GM23338 (cell line): ENCODE results near the gene ZC3H13. TPM values are rescaled to one million over a fixed set of nuclear protein-coding genes. Genes with fewer than 3 reads are reported as not detected.

Experiments
- CREB1 ChIP-seq: fragments of 250-450 bp; sonication (Bioruptor Pico); IDR thresholded peaks from 2 replicates; pipeline ENCODE4 v1.5.0; 2020; ENCODE audit warnings: low read depth, mild to moderate bottlenecking, moderate library complexity
- CTCF ChIP-seq, 2 experiments: fragments of 200-600 bp in 1 of 2; sonication (generic) in 1 of 2; conservative IDR thresholded peaks; 2 replicates each; pipeline versions ENCODE4 v1.5.1 to v1.6.1; 2016 to 2017; ENCODE audit warnings: antibody characterized with exemption in 2 of 2, low read depth in 2 of 2, mild to moderate bottlenecking in 2 of 2, moderate library complexity in 1 of 2
- EZH2phosphoT487 ChIP-seq: fragments of 200-600 bp; sonication (generic); IDR thresholded peaks from one replicate; pipeline ENCODE4 v1.8.1; 2018; ENCODE audit warnings: antibody characterized with exemption; ENCODE audit not compliant: unreplicated experiment
- JUNB ChIP-seq: IDR thresholded peaks from one replicate; pipeline ENCODE4 v1.6.1; 2016; ENCODE audit warnings: antibody characterized with exemption; ENCODE audit not compliant: unreplicated experiment
- POLR2AphosphoS5 ChIP-seq: IDR thresholded peaks from 2 replicates; pipeline ENCODE4 v1.6.1; 2016; ENCODE audit warnings: antibody characterized with exemption, low read depth
- ZNF462 ChIP-seq: fragments of 250-450 bp; sonication (Bioruptor Pico); IDR thresholded peaks from 2 replicates; pipeline ENCODE4 v1.5.0; 2020; ENCODE audit warnings: mild to moderate bottlenecking, moderate library complexity
- polyA plus RNA-seq: library from polyadenylated mRNA; unstranded; fragments of >200 nt; fragmentation: Nextera tagmentation; extraction: Ambion mirVana; gene quantifications from 2 replicates; pipeline ENCODE4 v1.2.1, GENCODE V29; 2016
- total RNA-seq: library from RNA; depleted of rRNA; stranded (reverse); fragments of >200 nt; shearing (Covaris generic); gene quantifications from 2 replicates; pipeline ENCODE4 v1.2.3, GENCODE V29; 2014
- TF ChIP-seq, protein P1 (sequence below): IDR thresholded peaks from one replicate; pipeline ENCODE4 v1.6.1; 2018; ENCODE audit warnings: antibody characterized with exemption; ENCODE audit not compliant: unreplicated experiment

Gene ZC3H13
- total and polyA plus RNA-seq, 2 experiments from 2014 or later = 39.6 to 125 TPM

GRCh38 chr13:45932676-45933075 lies 119.9 kb downstream of the ZC3H13 start (continued):
- TF ChIP-seq ZNF462 (CRISPR knock-in tag) = no peak
- TF ChIP-seq CREB1 = no peak
- TF ChIP-seq POLR2AphosphoS5 = no peak
- no peak for TF ChIP-seq JUNB
- no peak for TF ChIP-seq CTCF (conservative IDR thresholded peaks at IDR 0.05; ENCODE audit: low read depth in 2 of 2)
- no peak for TF ChIP-seq EZH2phosphoT487
- TF ChIP-seq, protein P1, sequence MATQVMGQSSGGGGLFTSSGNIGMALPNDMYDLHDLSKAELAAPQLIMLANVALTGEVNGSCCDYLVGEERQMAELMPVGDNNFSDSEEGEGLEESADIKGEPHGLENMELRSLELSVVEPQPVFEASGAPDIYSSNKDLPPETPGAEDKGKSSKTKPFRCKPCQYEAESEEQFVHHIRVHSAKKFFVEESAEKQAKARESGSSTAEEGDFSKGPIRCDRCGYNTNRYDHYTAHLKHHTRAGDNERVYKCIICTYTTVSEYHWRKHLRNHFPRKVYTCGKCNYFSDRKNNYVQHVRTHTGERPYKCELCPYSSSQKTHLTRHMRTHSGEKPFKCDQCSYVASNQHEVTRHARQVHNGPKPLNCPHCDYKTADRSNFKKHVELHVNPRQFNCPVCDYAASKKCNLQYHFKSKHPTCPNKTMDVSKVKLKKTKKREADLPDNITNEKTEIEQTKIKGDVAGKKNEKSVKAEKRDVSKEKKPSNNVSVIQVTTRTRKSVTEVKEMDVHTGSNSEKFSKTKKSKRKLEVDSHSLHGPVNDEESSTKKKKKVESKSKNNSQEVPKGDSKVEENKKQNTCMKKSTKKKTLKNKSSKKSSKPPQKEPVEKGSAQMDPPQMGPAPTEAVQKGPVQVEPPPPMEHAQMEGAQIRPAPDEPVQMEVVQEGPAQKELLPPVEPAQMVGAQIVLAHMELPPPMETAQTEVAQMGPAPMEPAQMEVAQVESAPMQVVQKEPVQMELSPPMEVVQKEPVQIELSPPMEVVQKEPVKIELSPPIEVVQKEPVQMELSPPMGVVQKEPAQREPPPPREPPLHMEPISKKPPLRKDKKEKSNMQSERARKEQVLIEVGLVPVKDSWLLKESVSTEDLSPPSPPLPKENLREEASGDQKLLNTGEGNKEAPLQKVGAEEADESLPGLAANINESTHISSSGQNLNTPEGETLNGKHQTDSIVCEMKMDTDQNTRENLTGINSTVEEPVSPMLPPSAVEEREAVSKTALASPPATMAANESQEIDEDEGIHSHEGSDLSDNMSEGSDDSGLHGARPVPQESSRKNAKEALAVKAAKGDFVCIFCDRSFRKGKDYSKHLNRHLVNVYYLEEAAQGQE = no peak
